ENCODE measurements around the gene KRT77.
A peak's percentile ranks its signal among the peaks of the same experiment; 100 is the strongest.

Gene KRT77

DNA sequence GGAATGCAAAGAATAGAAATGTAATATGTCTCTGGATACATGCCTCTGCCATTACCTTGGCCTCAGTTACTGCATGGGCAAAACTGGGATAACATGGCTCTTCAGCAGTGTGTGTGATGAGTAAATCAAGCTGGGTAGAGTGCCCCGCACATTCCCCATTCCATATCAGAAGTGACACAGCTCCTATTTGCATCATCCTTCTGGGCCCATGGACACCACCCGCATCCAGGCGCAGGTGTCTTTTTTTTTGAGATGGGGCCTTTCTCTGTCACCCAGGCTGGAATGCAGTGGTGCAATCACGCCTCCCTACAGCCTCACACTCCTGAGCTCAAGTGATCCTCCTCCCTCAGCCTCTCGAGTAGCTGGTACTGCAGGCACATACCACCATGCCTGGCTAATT is 42.2 kb upstream of the KRT77 start:
- H3K27me3 Mint-ChIP-seq (ENCODE audit: low read depth, poor library complexity), result peaks cover 65% of the 10 kb centered on the region
- no peak for DNase-seq
- no peaks in the 10 kb centered on the region for H3K9me3 Mint-ChIP-seq
- no peaks in the 10 kb centered on the region for H3K4me1 Mint-ChIP-seq
- no peak overlapping the region for H3K4me3 Mint-ChIP-seq
- no peaks in the 10 kb centered on the region for H3K36me3 Mint-ChIP-seq (ENCODE audit: low read depth)
- TF ChIP-seq, protein P1, sequence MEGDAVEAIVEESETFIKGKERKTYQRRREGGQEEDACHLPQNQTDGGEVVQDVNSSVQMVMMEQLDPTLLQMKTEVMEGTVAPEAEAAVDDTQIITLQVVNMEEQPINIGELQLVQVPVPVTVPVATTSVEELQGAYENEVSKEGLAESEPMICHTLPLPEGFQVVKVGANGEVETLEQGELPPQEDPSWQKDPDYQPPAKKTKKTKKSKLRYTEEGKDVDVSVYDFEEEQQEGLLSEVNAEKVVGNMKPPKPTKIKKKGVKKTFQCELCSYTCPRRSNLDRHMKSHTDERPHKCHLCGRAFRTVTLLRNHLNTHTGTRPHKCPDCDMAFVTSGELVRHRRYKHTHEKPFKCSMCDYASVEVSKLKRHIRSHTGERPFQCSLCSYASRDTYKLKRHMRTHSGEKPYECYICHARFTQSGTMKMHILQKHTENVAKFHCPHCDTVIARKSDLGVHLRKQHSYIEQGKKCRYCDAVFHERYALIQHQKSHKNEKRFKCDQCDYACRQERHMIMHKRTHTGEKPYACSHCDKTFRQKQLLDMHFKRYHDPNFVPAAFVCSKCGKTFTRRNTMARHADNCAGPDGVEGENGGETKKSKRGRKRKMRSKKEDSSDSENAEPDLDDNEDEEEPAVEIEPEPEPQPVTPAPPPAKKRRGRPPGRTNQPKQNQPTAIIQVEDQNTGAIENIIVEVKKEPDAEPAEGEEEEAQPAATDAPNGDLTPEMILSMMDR (IDR thresholded peaks at IDR 0.05), result no peak
- no peak overlapping the region for H3K27ac Mint-ChIP-seq

DNA sequence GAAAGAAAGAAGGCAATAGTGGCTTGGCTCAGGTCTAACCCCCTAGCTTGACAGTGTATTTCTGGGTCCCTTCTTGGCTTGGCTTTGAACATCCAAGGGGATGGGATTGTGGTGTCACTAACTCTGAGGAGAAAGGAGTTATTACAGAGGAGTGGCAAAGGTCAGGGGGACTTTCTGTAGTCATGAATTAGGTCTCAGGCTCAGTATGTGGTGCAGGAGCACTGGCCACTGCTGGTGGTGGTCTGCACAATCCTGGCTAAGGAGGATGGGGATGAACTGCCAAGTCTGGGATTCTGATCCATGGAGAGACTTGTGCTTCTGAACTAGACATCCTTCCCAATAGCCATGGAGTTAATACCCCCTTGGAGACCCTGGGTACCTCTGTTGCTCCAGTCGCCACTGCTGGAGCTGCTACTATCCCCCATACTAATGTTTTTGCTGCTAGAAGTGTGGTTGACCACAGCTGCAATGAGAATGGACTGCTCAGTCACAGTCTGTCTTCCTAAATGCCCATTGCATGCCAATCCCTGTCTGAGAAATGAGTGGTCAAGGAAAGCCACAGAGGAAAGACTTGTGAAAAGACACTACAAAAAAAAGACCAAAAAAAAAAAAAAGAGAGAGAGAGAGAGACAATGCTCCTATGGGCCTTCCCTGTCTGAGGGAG is 41.3 kb upstream of the KRT77 start:
- Mint-ChIP-seq H3K9me3 (no peaks in the 10 kb centered on the region), H3K27me3 (ENCODE audit: low read depth, poor library complexity) (peaks cover 66% of the 10 kb centered on the region), H3K27ac (no peak overlapping the region), H3K36me3 (ENCODE audit: low read depth) (no peaks in the 10 kb centered on the region), H3K4me1 (no peaks in the 10 kb centered on the region), H3K4me3 (no peak overlapping the region)
- TF ChIP-seq, protein P1 (IDR thresholded peaks at IDR 0.05), result no peak
- DNase-seq, result no peak

DNA sequence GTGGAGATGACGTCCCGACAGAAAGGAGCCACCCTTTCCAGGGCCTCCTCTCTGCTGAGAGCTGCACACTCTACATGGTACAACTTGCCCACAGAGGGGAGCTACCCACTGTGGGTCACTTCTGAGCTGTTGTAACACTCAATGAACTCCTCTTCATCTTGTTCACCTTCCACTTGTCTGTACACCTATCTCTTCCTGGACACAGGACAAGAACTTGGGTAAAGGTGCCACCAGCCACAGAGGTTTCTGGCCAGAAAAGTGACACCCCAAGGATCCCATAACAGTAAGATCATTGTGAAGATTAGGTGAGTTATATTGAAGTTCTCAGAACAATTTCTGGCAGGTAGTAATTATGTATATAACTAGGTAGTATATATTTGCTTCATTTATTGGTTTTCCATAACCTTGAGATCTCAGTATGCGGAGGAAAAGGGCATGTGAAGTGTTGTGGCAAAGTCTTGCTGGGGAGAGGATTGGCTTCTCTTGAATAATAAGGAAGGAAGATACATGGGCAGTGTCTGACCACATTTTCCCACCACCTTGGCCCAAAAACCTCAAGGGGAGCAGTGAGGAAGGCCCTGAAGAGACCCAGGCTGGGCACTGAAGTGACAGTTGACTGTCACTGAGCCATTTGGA is 39.6 kb upstream of the KRT77 start:
- no peak for DNase-seq
- TF ChIP-seq, protein P1 (IDR thresholded peaks at IDR 0.05), result no peak
- Mint-ChIP-seq H3K9me3 (no peaks in the 10 kb centered on the region), H3K27ac (no peak overlapping the region), H3K4me3 (no peak overlapping the region), H3K36me3 (ENCODE audit: low read depth) (no peaks in the 10 kb centered on the region), H3K4me1 (no peaks in the 10 kb centered on the region), H3K27me3 (ENCODE audit: low read depth, poor library complexity) (peaks cover 62% of the 10 kb centered on the region)

DNA sequence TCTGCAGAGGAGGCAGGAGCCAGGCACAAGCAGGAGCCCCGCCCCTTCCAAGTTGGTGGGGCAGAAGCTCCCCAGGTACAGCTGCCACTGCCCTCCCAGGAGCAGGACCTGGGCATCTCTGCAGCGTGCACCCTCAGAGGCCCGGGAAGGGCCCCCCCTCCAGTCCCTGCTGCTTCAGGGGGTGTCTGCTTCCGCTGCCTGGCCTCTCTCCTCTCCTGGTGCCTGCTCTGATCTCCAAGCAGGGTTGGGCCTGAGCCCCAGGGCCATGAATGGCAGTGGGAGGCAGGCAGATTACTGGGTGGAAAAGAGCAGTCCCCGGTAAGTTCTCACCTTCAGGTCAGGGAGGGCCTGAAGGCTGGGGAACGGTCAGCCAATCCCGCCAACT is 38.9 kb upstream of the KRT77 start:
- TF ChIP-seq, protein P1 (IDR thresholded peaks at IDR 0.05), result no peak
- H3K4me3 Mint-ChIP-seq, result no peak overlapping the region
- H3K27me3 Mint-ChIP-seq (ENCODE audit: low read depth, poor library complexity), result peaks cover 61% of the 10 kb centered on the region
- H3K36me3 Mint-ChIP-seq (ENCODE audit: low read depth), result no peaks in the 10 kb centered on the region
- H3K4me1 Mint-ChIP-seq, result no peaks in the 10 kb centered on the region
- no peak overlapping the region for H3K27ac Mint-ChIP-seq
- no peaks in the 10 kb centered on the region for H3K9me3 Mint-ChIP-seq
- no peak for DNase-seq

DNA sequence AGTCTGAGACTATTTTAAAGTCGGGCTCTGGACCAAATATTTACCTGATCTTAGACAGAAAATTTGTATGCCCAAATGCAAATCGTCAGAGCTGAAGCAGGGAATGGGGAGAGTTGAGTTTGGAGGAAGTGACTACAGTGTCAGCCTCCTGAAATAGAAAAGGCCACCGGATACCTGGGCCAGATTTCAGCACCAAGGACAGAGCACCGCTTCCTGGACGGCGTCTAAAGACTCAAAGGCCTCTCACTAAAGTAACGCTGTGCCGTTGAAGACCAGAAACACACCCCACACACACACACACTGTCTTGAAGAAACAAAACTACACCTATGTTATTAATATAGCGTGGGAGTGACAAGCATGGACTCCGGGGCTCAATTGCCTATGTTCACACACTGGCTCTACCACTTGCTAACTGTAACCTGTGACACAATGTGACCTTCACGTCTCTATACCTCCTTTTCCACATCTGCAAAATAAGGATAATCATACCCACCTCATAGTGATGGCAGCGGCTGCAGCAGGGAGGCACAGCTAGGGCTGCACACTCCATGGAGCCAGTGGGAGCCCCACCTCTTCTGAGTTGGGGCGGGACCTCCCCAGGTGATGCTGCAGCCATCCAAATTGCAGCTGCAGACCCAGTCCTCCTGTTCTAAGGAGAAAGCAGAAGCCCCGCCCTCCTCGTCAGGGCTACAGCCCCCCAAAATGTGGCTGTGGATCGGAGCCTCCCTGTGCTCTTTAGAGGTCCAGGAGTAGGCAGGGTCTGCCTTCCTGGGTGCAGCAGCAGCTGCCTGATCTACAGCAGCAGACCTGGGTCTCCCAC is 38.3 kb upstream of the KRT77 start:
- Mint-ChIP-seq H3K4me1 (no peaks in the 10 kb centered on the region), H3K4me3 (no peak overlapping the region), H3K27ac (no peak overlapping the region), H3K9me3 (no peaks in the 10 kb centered on the region), H3K27me3 (ENCODE audit: low read depth, poor library complexity) (peaks cover 63% of the 10 kb centered on the region), H3K36me3 (ENCODE audit: low read depth) (no peaks in the 10 kb centered on the region)
- TF ChIP-seq, protein P1 (IDR thresholded peaks at IDR 0.05), result no peak
- DNase-seq, result peak; percentile 94
